HCT116 (cell line): ENCODE results near the gene HEXIM1. TPM values are rescaled to one million over a fixed set of nuclear protein-coding genes. Genes with fewer than 3 reads are reported as not detected.

Source experiments
- ATAC-seq: fragments of 200-7000 bp; cut with Tn5 transposase; 2 replicates; pipeline ENCODE4 v1.9.1; 2020; ENCODE audit warnings: mild to moderate bottlenecking, moderate library complexity
- BruUV-seq: library from RNA; stranded (reverse); fragments of 400-500 nt; replicated peaks from 2 replicates; lab custom pipeline; 2021; lab: Mats Ljungman, UMichigan
- CTCF ChIA-PET: fragments of 300-600 bp; sonication (Branson Sonifier 250); formaldehyde crosslinking; loops from one replicate; lab custom pipeline; 2021; ENCODE audit warnings: antibody characterized with exemption; lab: Charles Lee
- POLR2A ChIA-PET: fragments of 300-600, 350-600 bp; sonication (Branson Sonifier 250); formaldehyde crosslinking; loops from one replicate; lab custom pipeline; 2021; ENCODE audit warnings: antibody characterized with exemption; lab: Charles Lee
- RAD21 ChIA-PET, 2 experiments: fragments of 300-600 bp; sonication (Branson Sonifier 250); formaldehyde crosslinking; loops; one replicate each; lab custom pipeline; 2023; ENCODE audit warnings: low total read pairs in 2 of 2; ENCODE audit not compliant: uncharacterized antibody in 2 of 2, unreplicated experiment in 2 of 2, low non-redundant PET in 1 of 2; lab: Charles Lee
- DNase-seq: peaks from one replicate; pipeline ENCODE4 v3.0.0-alpha.2; 2010; ENCODE audit warnings: low read depth, low spot score
- H2AFZ ChIP-seq: fragments of 200-600 bp; shearing (Covaris generic), sonication (generic); 2 replicates; pipeline ENCODE4 v1.6.1; 2017; ENCODE audit warnings: low read depth, mixed run types, mixed read lengths, antibody characterized with exemption, low read length; ENCODE audit not compliant: poor library complexity, severe bottlenecking
- H3K27ac ChIP-seq: 2 replicates; pipeline ENCODE4 v1.5.1; 2012; ENCODE audit warnings: low read depth, low read length
- H3K27me3 ChIP-seq: fragments of 200-600 bp; sonication (generic); 2 replicates; pipeline ENCODE4 v1.6.1; 2016; ENCODE audit warnings: mixed run types, low read length, mixed read lengths; ENCODE audit not compliant: insufficient read depth
- H3K36me3 ChIP-seq, 2 experiments: fragments of 200-500 bp in 1 of 2; fragments of 200-600 bp in 1 of 2; sonication (Bioruptor generic) in 1 of 2; sonication (generic) in 1 of 2; 2 replicates each; pipeline versions ENCODE4 v1.5.1 to v1.6.1; 2014 to 2016; ENCODE audit warnings: low read length in 2 of 2, inconsistent platforms in 1 of 2, mixed read lengths in 1 of 2, mixed run types in 1 of 2; ENCODE audit not compliant: insufficient read depth in 2 of 2, control insufficient read depth in 1 of 2
- H3K4me1 ChIP-seq, 2 experiments: fragments of 200-600 bp in 1 of 2; sonication (generic) in 1 of 2; 2 replicates each; pipeline versions ENCODE4 v1.5.1 to v1.6.1; 2012 to 2017; ENCODE audit warnings: low read length in 2 of 2, inconsistent platforms in 1 of 2, mild to moderate bottlenecking in 1 of 2, mixed read lengths in 1 of 2, mixed run types in 1 of 2, moderate library complexity in 1 of 2; ENCODE audit not compliant: insufficient read depth in 2 of 2, control insufficient read depth in 1 of 2
- H3K4me2 ChIP-seq: fragments of 200-600 bp; sonication (generic); 2 replicates; pipeline ENCODE4 v1.6.1; 2017; ENCODE audit warnings: mixed run types, low read length, mixed read lengths
- H3K4me3 ChIP-seq, 2 experiments: fragments of 200-600 bp in 1 of 2; sonication (generic) in 1 of 2; replicated peaks in 1 of 2; 2 replicates each; pipeline ENCODE4 v1.5.1; 2011 to 2016; ENCODE audit warnings: low read length in 2 of 2, control low read depth in 1 of 2, low read depth in 1 of 2, mild to moderate bottlenecking in 1 of 2, mixed read lengths in 1 of 2, mixed run types in 1 of 2
- H3K79me2 ChIP-seq: fragments of 200-600 bp; sonication (generic); 2 replicates; pipeline ENCODE4 v1.6.1; 2017; ENCODE audit warnings: mild to moderate bottlenecking, mixed run types, low read length, moderate library complexity, mixed read lengths; ENCODE audit not compliant: insufficient read depth
- H3K9ac ChIP-seq: fragments of 200-600 bp; sonication (generic); 2 replicates; pipeline ENCODE4 v1.6.1; 2016; ENCODE audit warnings: low read length, mixed read lengths
- H3K9me2 ChIP-seq: fragments of 200-600 bp; sonication (generic), shearing (Covaris generic); 2 replicates; pipeline ENCODE4 v1.6.1; 2017; ENCODE audit warnings: mixed run types, mild to moderate bottlenecking, moderate library complexity; ENCODE audit not compliant: insufficient read depth
- H3K9me3 ChIP-seq, 2 experiments: fragments of 200-500 bp in 1 of 2; fragments of 200-600 bp in 1 of 2; sonication (Bioruptor generic) in 1 of 2; sonication (generic) in 1 of 2; 2 replicates each; pipeline ENCODE4 v1.6.1; 2014 to 2017; ENCODE audit warnings: low read length in 2 of 2, mixed read lengths in 2 of 2, inconsistent platforms in 1 of 2, low read depth in 1 of 2, mild to moderate bottlenecking in 1 of 2, mixed run types in 1 of 2, moderate library complexity in 1 of 2; ENCODE audit not compliant: control insufficient read depth in 1 of 2, insufficient read depth in 1 of 2
- H4K20me1 ChIP-seq: fragments of 200-600 bp; sonication (generic), shearing (Covaris generic); 2 replicates; pipeline ENCODE4 v1.6.1; 2017; ENCODE audit warnings: mixed run types, mild to moderate bottlenecking, moderate library complexity; ENCODE audit not compliant: insufficient read depth
- CBX3 ChIP-seq: IDR thresholded peaks from 2 replicates; pipeline ENCODE4 v1.6.1; 2012; ENCODE audit warnings: low read depth
- CEBPB ChIP-seq: IDR thresholded peaks from 2 replicates; pipeline ENCODE4 v1.6.1; 2012; ENCODE audit warnings: low read depth
- EGR1 ChIP-seq: IDR thresholded peaks from 2 replicates; pipeline ENCODE4 v1.6.1; 2012; ENCODE audit warnings: low read depth
- ELF1 ChIP-seq: IDR thresholded peaks from 2 replicates; pipeline ENCODE4 v1.6.1; 2012; ENCODE audit warnings: low read depth, borderline replicate concordance
- EZH2 ChIP-seq: fragments of 200-600 bp; sonication (generic); IDR thresholded peaks from 2 replicates; pipeline ENCODE4 v1.6.1; 2017; ENCODE audit warnings: antibody characterized with exemption, mixed run types
- FOSL1 ChIP-seq: IDR thresholded peaks from 2 replicates; pipeline ENCODE4 v1.6.1; 2012; ENCODE audit warnings: low read depth
- JUND ChIP-seq: IDR thresholded peaks from 2 replicates; pipeline ENCODE4 v1.6.1; 2012
- MAX ChIP-seq: IDR thresholded peaks from 2 replicates; pipeline ENCODE4 v1.6.1; 2012
- POLR2AphosphoS5 ChIP-seq: IDR thresholded peaks from 2 replicates; pipeline ENCODE4 v1.6.1; 2011; ENCODE audit warnings: mild to moderate bottlenecking, low read depth, low read length, moderate library complexity
- RAD21 ChIP-seq: IDR thresholded peaks from 2 replicates; pipeline ENCODE4 v1.6.1; 2012; ENCODE audit warnings: low read depth, mild to moderate bottlenecking
- SIN3A ChIP-seq: IDR thresholded peaks from 2 replicates; pipeline ENCODE4 v1.6.1; 2012; ENCODE audit warnings: low read depth
- SP1 ChIP-seq: IDR thresholded peaks from 2 replicates; pipeline ENCODE4 v1.6.1; 2012; ENCODE audit warnings: low read depth
- SRF ChIP-seq: IDR thresholded peaks from 2 replicates; pipeline ENCODE4 v1.6.1; 2012; ENCODE audit warnings: low read depth
- TCF7L2 ChIP-seq: IDR thresholded peaks from 2 replicates; pipeline ENCODE4 v1.7.0; 2011; ENCODE audit warnings: borderline replicate concordance, inconsistent platforms; ENCODE audit not compliant: insufficient read depth, insufficient read length; ENCODE audit errors: extremely low read depth
- ZBTB33 ChIP-seq: IDR thresholded peaks from 2 replicates; pipeline ENCODE4 v1.6.1; 2011; ENCODE audit warnings: mild to moderate bottlenecking, low read length, moderate library complexity; ENCODE audit not compliant: insufficient replicate concordance; ENCODE audit errors: extremely low read depth
- ZFX ChIP-seq: fragments of 450-650 bp; IDR thresholded peaks from 2 replicates; pipeline ENCODE4 v1.6.1; 2017
- intact Hi-C: fragments of 100-400 bp; cut with micrococcal nuclease; formaldehyde crosslinking; loops from 2 replicates; pipeline ENCODE4 v1.10.0; 2022
- total RNA-seq: library from RNA; stranded (reverse); gene quantifications from one replicate; pipeline ENCODE4 v1.2.1, GENCODE V29; 2021; ENCODE audit not compliant: unreplicated experiment

HEXIM1 gene
- total RNA-seq, 1 experiment from 2014 or later = 58.0 TPM

GRCh38 chr17:45150911-45151809 is 2.9 kb downstream of the HEXIM1 start:
- intact Hi-C loops = no loop called here
- peaks cover 14% of the 10 kb centered on the region; the same call in 1 of the 2 replicates for H4K20me1 ChIP-seq
- peak overlapping the region; percentile 4; the same call in 1 of the 2 replicates for H3K27ac ChIP-seq
- no peaks in the 10 kb centered on the region for H3K9me3 ChIP-seq
- TF ChIP-seq POLR2AphosphoS5 (0 out of 2 replicates have a peak, but pooled peaks have one; percentile 7), JUND (0 out of 2 replicates have a peak, but pooled peaks have one; percentile 27), MAX (peak; percentile 19; the same call in 1 of the 2 replicates), SRF (no peak)
- TF ChIP-seq, all 23 proteins: peak for 3
- peak overlapping the region; percentile 89 for H3K9ac ChIP-seq
- no peaks in the 10 kb centered on the region for H3K27me3 ChIP-seq
- no peaks in the 10 kb centered on the region for H3K9me2 ChIP-seq
- H3K36me3 ChIP-seq = peaks cover 0 to 3% of the 10 kb centered on the region in 2 experiments; a peak in 1 of 4 replicates
- H3K79me2 ChIP-seq = peaks cover 38% of the 10 kb centered on the region
- BruUV-seq = no TSS peak
- peak overlapping the region; percentile 95 to 96; a peak in 3 of 4 replicates for H3K4me3 ChIP-seq
- ATAC-seq = no peak
- DNase-seq = no peak
- peak overlapping the region; percentile 92 for H3K4me2 ChIP-seq
- peaks cover 24 to 40% of the 10 kb centered on the region in 2 experiments for H3K4me1 ChIP-seq
- ChIA-PET POLR2A (interaction anchor here (0.8 to 7.3 kb wide), 8 partner anchors 10 to 50 kb away, joined by 3 to 258 read pairs (median 34); partner anchors contain the start of genes ACBD4 and HEXIM2), CTCF (interaction anchor here (1.0 to 10.2 kb wide), 7 partner anchors 9 to 80 kb away, joined by 3 to 131 read pairs (median 21); partner anchors contain the start of genes ACBD4 and HEXIM2), RAD21 (interaction anchor here (1.0 to 3.2 kb wide), 3 partner anchors 46 kb away, joined by 3 to 20 read pairs (median 18); no protein-coding TSS in a partner anchor)
- no peak overlapping the region for H2AFZ ChIP-seq

GRCh38 chr17:45155029-45155428 is 6.8 kb downstream of the HEXIM1 start:
- RAD21 ChIA-PET = interaction anchor here (1.3 to 1.8 kb wide), 2 partner anchors 43 kb away, joined by 3 to 8 read pairs; no protein-coding TSS in a partner anchor
- no TSS peak for BruUV-seq
- no peak overlapping the region for H3K9ac ChIP-seq
- no peak for TF ChIP-seq ZFX
- TF ChIP-seq CEBPB = no peak
- no peak for TF ChIP-seq JUND
- no peak for TF ChIP-seq SP1
- TF ChIP-seq CBX3 = no peak
- no peak for TF ChIP-seq ELF1
- no peak for TF ChIP-seq EGR1
- TF ChIP-seq FOSL1 = no peak
- TF ChIP-seq RAD21 = no peak
- TF ChIP-seq ZBTB33 = no peak
- TF ChIP-seq SIN3A = no peak
- no peak for TF ChIP-seq TCF7L2
- no peak for TF ChIP-seq EZH2

More at GRCh38 chr17:45155029-45155428, 6.8 kb downstream of the HEXIM1 start:
- H3K9me3 ChIP-seq = no peaks in the 10 kb centered on the region
- H3K4me2 ChIP-seq = no peak overlapping the region
- H3K79me2 ChIP-seq = peaks cover 38% of the 10 kb centered on the region
- DNase-seq (no peak), ATAC-seq (no peak)
- no peaks in the 10 kb centered on the region for H3K27me3 ChIP-seq
- peaks cover 35 to 43% of the 10 kb centered on the region in 2 experiments for H3K4me1 ChIP-seq
- no peak overlapping the region for H3K27ac ChIP-seq
- H2AFZ ChIP-seq = no peak overlapping the region
- CTCF ChIA-PET = interaction anchor here (1.5 to 9.7 kb wide), 4 partner anchors 18 to 56 kb away, joined by 3 to 129 read pairs (median 6); partner anchors contain the start of gene ACBD4
- H4K20me1 ChIP-seq = 0 out of 2 replicates have a peak, but pooled peaks cover 13% of the 10 kb centered on the region
- no peaks in the 10 kb centered on the region for H3K9me2 ChIP-seq
- peaks cover 0 to 3% of the 10 kb centered on the region in 2 experiments; a peak in 1 of 4 replicates for H3K36me3 ChIP-seq
- no peak overlapping the region for H3K4me3 ChIP-seq
- intact Hi-C loops = no loop called here
- POLR2A ChIA-PET = interaction anchor here (0.8 kb wide), 2 partner anchors 12 to 21 kb away, joined by 4 to 5 read pairs; no protein-coding TSS in a partner anchor
